Mesothelial cell of epicardium (in vitro differentiated cells): ENCODE measurements around the gene KIRREL3. TPM values are rescaled to one million over a fixed set of nuclear protein-coding genes. Genes with fewer than 3 reads are reported as not detected.

Experiments used
- DNase-seq, 2 experiments: peaks; one replicate each; pipeline ENCODE4 v3.0.0; 2021; ENCODE audit warnings: low spot score in 2 of 2; ENCODE audit not compliant: unreplicated experiment in 2 of 2
- H3K27ac Mint-ChIP-seq: 2 replicates; pipeline ENCODE4 v1.8.0; 2021; ENCODE audit warnings: mixed read lengths
- H3K27me3 Mint-ChIP-seq: 2 replicates; pipeline ENCODE4 v1.8.0; 2021; ENCODE audit warnings: low read depth, mixed read lengths
- H3K36me3 Mint-ChIP-seq: 2 replicates; pipeline ENCODE4 v1.8.0; 2021; ENCODE audit warnings: mixed read lengths
- H3K4me1 Mint-ChIP-seq: 2 replicates; pipeline ENCODE4 v1.8.0; 2021; ENCODE audit warnings: mixed read lengths
- H3K4me3 Mint-ChIP-seq: 2 replicates; pipeline ENCODE4 v1.8.0; 2021; ENCODE audit warnings: mild to moderate bottlenecking, moderate library complexity, mixed read lengths
- H3K9me3 Mint-ChIP-seq: 2 replicates; pipeline ENCODE4 v1.8.0; 2021; ENCODE audit warnings: mixed read lengths
- total RNA-seq: library from RNA; stranded (reverse); gene quantifications from 3 replicates; pipeline ENCODE4 v1.2.1, GENCODE V29; 2021
- TF ChIP-seq, protein P1 (sequence below): fragments of 200-600 bp; sonication (generic); IDR thresholded peaks from one replicate; pipeline ENCODE4 v1.5.0; 2021; ENCODE audit warnings: antibody characterized with exemption; ENCODE audit not compliant: unreplicated experiment

Gene KIRREL3
- total RNA-seq, 1 donor from 2014 or later: 0.31 TPM

DNA sequence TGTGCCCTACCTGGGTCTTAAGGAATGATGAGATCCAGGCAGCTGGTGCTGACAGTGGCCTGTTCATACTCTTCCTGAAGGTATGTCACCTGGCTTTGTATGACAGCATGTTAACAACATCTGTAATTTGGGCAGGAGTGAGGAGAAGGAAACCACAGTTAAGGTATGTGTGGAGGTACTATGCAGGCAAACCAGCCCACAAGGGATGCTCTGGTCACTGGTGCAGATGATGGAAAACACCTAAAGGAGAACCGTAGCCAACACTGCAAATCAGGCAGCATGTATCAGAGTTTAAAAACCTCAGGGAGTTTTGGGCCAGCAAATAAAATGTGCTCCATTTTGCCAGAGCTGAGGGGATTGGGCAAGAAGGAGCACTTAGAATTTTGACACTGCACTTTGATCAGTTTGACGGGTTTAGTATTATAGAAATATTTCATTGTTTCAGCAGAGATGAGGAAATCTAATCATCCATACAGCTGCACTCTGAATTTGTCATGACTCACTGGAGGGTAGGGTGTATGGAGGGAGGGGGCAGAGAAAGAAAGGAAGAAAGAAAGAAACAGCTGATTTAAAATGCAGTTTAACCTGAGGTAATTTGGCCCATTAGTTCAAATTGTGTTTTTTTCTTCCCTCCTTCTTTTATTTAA is 260.9 kb downstream of the KIRREL3 start:
- Mint-ChIP-seq H3K9me3 (no peaks in the 10 kb centered on the region), H3K27ac (no peak overlapping the region)

DNA sequence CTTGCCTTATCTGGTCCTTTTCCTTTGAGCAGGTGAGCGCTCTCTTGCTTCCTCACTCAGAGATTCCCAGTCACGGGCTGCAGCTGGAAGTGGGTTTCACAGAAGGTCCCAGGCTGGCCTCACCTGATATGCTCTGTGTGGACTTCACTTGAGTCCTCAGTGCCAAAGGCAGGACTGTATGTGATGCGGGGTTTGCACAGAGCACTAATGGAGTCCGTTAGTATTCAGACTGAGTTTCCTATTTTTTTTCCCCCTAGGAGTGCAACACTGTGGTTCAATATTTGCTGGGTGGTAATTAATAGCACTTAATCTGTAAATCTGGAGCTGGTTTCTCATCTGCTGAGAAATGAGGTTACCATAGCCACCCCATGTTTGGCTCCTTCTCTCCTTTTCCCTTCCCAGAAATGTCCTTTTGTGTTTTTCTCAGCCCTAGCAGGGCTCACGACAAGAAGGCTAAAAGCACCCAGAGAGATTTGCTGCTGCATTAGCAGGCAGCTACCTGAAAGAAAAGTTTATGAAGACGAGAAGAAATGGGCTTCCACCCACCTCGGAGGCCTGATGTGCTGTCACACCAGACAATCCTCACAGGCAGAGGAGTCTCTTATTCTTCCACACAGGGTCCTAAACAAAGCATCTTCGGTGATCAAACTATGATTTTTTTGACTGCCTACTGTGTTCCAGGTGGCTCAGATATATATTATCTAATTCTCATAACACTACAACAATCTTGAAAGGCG is 262.1 kb downstream of the KIRREL3 start:
- Mint-ChIP-seq H3K4me3 (no peak overlapping the region), H3K9me3 (no peaks in the 10 kb centered on the region), H3K27ac (no peak overlapping the region), H3K36me3 (no peaks in the 10 kb centered on the region), H3K4me1 (no peaks in the 10 kb centered on the region), H3K27me3 (peaks cover 66% of the 10 kb centered on the region)
- DNase-seq: no peak
- TF ChIP-seq, protein P1, sequence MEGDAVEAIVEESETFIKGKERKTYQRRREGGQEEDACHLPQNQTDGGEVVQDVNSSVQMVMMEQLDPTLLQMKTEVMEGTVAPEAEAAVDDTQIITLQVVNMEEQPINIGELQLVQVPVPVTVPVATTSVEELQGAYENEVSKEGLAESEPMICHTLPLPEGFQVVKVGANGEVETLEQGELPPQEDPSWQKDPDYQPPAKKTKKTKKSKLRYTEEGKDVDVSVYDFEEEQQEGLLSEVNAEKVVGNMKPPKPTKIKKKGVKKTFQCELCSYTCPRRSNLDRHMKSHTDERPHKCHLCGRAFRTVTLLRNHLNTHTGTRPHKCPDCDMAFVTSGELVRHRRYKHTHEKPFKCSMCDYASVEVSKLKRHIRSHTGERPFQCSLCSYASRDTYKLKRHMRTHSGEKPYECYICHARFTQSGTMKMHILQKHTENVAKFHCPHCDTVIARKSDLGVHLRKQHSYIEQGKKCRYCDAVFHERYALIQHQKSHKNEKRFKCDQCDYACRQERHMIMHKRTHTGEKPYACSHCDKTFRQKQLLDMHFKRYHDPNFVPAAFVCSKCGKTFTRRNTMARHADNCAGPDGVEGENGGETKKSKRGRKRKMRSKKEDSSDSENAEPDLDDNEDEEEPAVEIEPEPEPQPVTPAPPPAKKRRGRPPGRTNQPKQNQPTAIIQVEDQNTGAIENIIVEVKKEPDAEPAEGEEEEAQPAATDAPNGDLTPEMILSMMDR: no peak

More for the DNA sequence above, 260.9 kb downstream of the KIRREL3 start:
- no peak overlapping the region for H3K4me3 Mint-ChIP-seq
- TF ChIP-seq, protein P1: no peak
- DNase-seq: no peak
- no peaks in the 10 kb centered on the region for H3K4me1 Mint-ChIP-seq
- H3K27me3 Mint-ChIP-seq: peaks cover 66% of the 10 kb centered on the region
- H3K36me3 Mint-ChIP-seq: no peaks in the 10 kb centered on the region

DNA sequence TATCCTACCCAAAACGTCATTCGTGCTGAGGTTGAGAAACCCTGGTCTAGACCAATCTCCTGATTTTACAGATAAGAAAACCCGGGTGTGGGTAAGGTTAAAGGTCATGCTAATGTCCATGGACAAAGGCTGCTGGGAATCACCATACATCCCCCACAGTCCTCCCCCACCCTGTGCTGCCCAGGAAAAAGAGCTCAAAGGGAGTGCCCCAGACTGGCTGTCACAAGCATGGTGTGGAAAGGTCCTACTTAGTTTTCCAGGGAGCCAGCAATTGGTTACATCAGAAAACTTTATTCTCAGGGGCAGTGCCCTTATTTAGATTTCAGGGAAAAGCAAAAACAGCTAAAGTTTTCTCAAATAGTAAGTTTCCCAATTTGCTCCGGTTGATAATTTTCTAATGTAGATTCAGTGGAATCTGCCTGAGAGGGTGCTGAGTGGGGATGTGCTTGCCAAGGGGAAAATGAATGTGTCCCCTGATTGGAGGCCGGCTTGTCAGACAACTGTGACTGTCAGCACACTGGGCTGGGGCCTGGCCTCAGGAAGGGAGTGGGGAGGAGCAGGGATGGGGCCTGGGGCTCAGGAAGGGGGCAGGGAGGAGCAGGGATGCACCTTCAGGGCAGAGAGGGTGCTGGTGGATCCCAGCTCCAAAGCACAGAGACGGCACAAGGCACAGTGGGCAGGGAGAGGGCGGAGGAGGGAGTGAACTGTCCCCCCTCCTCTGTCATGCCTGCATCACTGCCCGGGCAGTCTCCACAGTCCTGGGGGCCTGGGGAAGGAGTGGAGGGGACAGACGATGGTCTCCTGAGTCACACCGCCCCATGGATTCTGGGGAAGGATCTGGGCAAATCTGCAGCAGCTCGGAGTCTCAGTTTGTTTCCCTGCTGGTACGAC is 263.6 kb downstream of the KIRREL3 start:
- no peak overlapping the region for H3K4me3 Mint-ChIP-seq
- TF ChIP-seq, protein P1: no peak
- no peaks in the 10 kb centered on the region for H3K9me3 Mint-ChIP-seq
- DNase-seq: no peak
- H3K4me1 Mint-ChIP-seq: no peaks in the 10 kb centered on the region
- H3K27me3 Mint-ChIP-seq: peaks cover 69% of the 10 kb centered on the region
- no peaks in the 10 kb centered on the region for H3K36me3 Mint-ChIP-seq
- no peak overlapping the region for H3K27ac Mint-ChIP-seq

DNA sequence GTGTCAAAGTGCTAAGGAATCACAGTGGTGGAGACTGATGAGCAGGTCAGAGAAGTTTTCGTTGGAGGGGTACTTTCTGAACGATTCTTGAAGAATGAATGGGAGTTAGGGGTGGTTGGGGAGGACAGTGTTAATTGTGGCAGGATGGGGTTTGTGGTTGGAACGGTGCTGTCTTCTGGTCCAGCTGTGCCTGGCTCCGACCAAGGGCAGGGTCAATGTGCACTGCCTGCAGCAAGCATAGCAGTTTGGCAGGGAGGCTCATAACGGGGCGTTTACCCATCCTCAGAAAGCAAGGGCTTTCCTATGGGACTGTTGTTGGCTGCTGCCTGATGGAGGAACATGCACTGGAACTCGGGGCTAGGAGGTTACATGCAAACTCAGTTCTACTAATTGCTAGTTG is 265.8 kb downstream of the KIRREL3 start:
- Mint-ChIP-seq H3K27ac (no peak overlapping the region), H3K36me3 (no peaks in the 10 kb centered on the region), H3K9me3 (no peaks in the 10 kb centered on the region), H3K4me3 (no peak overlapping the region), H3K27me3 (peaks cover 69% of the 10 kb centered on the region), H3K4me1 (no peaks in the 10 kb centered on the region)
- TF ChIP-seq, protein P1: no peak
- DNase-seq: no peak

DNA sequence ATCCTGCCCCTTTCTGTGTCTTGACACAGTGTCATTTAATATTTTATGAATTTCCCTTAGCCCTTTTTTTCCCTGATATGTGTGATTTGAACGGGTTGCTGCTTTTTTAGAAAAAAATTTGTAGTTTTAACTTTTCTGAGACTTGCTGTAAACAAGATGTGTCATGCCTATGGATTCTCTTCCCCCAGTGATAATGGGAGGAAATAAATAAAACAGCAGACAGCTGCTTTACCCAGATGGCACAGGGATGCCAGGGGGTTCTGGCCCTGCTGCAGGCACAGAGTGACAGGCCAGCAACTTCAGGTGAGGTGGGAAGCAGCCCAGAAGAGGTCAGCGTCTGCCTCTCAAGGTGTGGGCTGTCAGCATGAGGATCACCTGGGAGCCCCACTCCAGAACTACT is 266.9 kb downstream of the KIRREL3 start:
- peaks cover 67% of the 10 kb centered on the region for H3K27me3 Mint-ChIP-seq

More for the DNA sequence above, 266.9 kb downstream of the KIRREL3 start:
- DNase-seq: no peak
- TF ChIP-seq, protein P1: no peak
- H3K36me3 Mint-ChIP-seq: no peaks in the 10 kb centered on the region
- H3K4me1 Mint-ChIP-seq: no peaks in the 10 kb centered on the region
- no peak overlapping the region for H3K27ac Mint-ChIP-seq
- no peak overlapping the region for H3K4me3 Mint-ChIP-seq
- H3K9me3 Mint-ChIP-seq: no peaks in the 10 kb centered on the region
